HUES6 (cell line): Measurements from ENCODE around the gene ACTL6B.

Source experiments
- H3K27ac ChIP-seq: 2 replicates; pipeline ENCODE4 v1.7.0; 2013; ENCODE audit warnings: low read depth, mild to moderate bottlenecking, low read length, inconsistent platforms
- H3K27me3 ChIP-seq: 2 replicates; pipeline ENCODE4 v1.6.1; 2013; ENCODE audit warnings: low read length; ENCODE audit not compliant: control insufficient read depth, insufficient read depth
- H3K36me3 ChIP-seq: 2 replicates; pipeline ENCODE4 v1.6.1; 2013; ENCODE audit warnings: low read length; ENCODE audit not compliant: control insufficient read depth, insufficient read depth
- H3K4me1 ChIP-seq: 2 replicates; pipeline ENCODE4 v1.6.1; 2013; ENCODE audit warnings: low read length; ENCODE audit not compliant: control insufficient read depth, insufficient read depth
- H3K4me3 ChIP-seq: 2 replicates; pipeline ENCODE4 v1.5.1; 2013; ENCODE audit warnings: low read depth, low read length
- H3K9ac ChIP-seq: one replicate; pipeline ENCODE4 v1.6.1; 2013; ENCODE audit warnings: mild to moderate bottlenecking, low read length
- H3K9me3 ChIP-seq: 2 replicates; pipeline ENCODE4 v1.6.1; 2013; ENCODE audit warnings: low read depth, low read length; ENCODE audit not compliant: control insufficient read depth, insufficient read depth

Gene ACTL6B

GRCh38 chr7:100682991-100683658, 26.9 kb upstream of the ACTL6B start:
- Histone ChIP-seq H3K4me3 (no peak overlapping the region), H3K36me3 (peaks cover 93% of the 10 kb centered on the region), H3K4me1 (peaks cover 19% of the 10 kb centered on the region), H3K27ac (no peak overlapping the region), H3K9ac (no peak overlapping the region), H3K27me3 (no peaks in the 10 kb centered on the region), H3K9me3 (no peaks in the 10 kb centered on the region)

- H3K9ac ChIP-seq = no peak overlapping the region
- no peak overlapping the region for H3K4me3 ChIP-seq
- peaks cover 94% of the 10 kb centered on the region for H3K36me3 ChIP-seq
- H3K27me3 ChIP-seq = no peaks in the 10 kb centered on the region
- peaks cover 19% of the 10 kb centered on the region for H3K4me1 ChIP-seq
- H3K27ac ChIP-seq = no peak overlapping the region
- H3K9me3 ChIP-seq = no peaks in the 10 kb centered on the region
These were observed 26.0 kb upstream of the ACTL6B start for GRCh38 chr7:100682228-100682741.

- H3K27me3 ChIP-seq = no peaks in the 10 kb centered on the region
- H3K36me3 ChIP-seq = peaks cover 94% of the 10 kb centered on the region
- H3K9ac ChIP-seq = no peak overlapping the region
These were observed 25.4 kb upstream of the ACTL6B start for GRCh38 chr7:100681491-100682227.

GRCh38 chr7:100680576-100681271, 24.5 kb upstream of the ACTL6B start:
- peaks cover 87% of the 10 kb centered on the region for H3K36me3 ChIP-seq
- H3K9ac ChIP-seq = no peak overlapping the region
- H3K27ac ChIP-seq = no peak overlapping the region
- H3K4me1 ChIP-seq = peaks cover 19% of the 10 kb centered on the region
- no peaks in the 10 kb centered on the region for H3K9me3 ChIP-seq
- no peaks in the 10 kb centered on the region for H3K27me3 ChIP-seq
- H3K4me3 ChIP-seq = no peak overlapping the region

More at GRCh38 chr7:100681491-100682227, 25.4 kb upstream of the ACTL6B start:
- no peak overlapping the region for H3K4me3 ChIP-seq
- H3K4me1 ChIP-seq = peaks cover 19% of the 10 kb centered on the region
- H3K9me3 ChIP-seq = no peaks in the 10 kb centered on the region
- H3K27ac ChIP-seq = no peak overlapping the region

GRCh38 chr7:100679927-100680575, 23.8 kb upstream of the ACTL6B start:
- no peak overlapping the region for H3K9ac ChIP-seq
- peaks cover 19% of the 10 kb centered on the region for H3K4me1 ChIP-seq
- no peak overlapping the region for H3K4me3 ChIP-seq
- no peaks in the 10 kb centered on the region for H3K27me3 ChIP-seq
- no peak overlapping the region for H3K27ac ChIP-seq
- no peaks in the 10 kb centered on the region for H3K9me3 ChIP-seq
- peaks cover 80% of the 10 kb centered on the region for H3K36me3 ChIP-seq

- no peak overlapping the region for H3K9ac ChIP-seq
- H3K9me3 ChIP-seq = no peaks in the 10 kb centered on the region
- H3K4me3 ChIP-seq = no peak overlapping the region
- H3K27ac ChIP-seq = no peak overlapping the region
- H3K36me3 ChIP-seq = peaks cover 73% of the 10 kb centered on the region
- H3K4me1 ChIP-seq = peaks cover 19% of the 10 kb centered on the region
- no peaks in the 10 kb centered on the region for H3K27me3 ChIP-seq
These were observed 23.1 kb upstream of the ACTL6B start for GRCh38 chr7:100679129-100679926.

- Histone ChIP-seq H3K4me1 (peaks cover 19% of the 10 kb centered on the region), H3K9ac (no peak overlapping the region), H3K27ac (no peak overlapping the region), H3K9me3 (no peaks in the 10 kb centered on the region), H3K36me3 (peaks cover 64% of the 10 kb centered on the region), H3K4me3 (no peak overlapping the region), H3K27me3 (no peaks in the 10 kb centered on the region)
These were observed 22.2 kb upstream of the ACTL6B start for GRCh38 chr7:100678291-100678984.

GRCh38 chr7:100677308-100678267, 21.3 kb upstream of the ACTL6B start:
- no peak overlapping the region for H3K9ac ChIP-seq
- no peaks in the 10 kb centered on the region for H3K9me3 ChIP-seq
- H3K27me3 ChIP-seq = peaks cover 2% of the 10 kb centered on the region; the same call in 1 of the 2 replicates
- H3K4me3 ChIP-seq = no peak overlapping the region
- peaks cover 18% of the 10 kb centered on the region for H3K4me1 ChIP-seq
- H3K36me3 ChIP-seq = peaks cover 55% of the 10 kb centered on the region
- no peak overlapping the region for H3K27ac ChIP-seq
